ENCODE data around the gene ADAMTS2.

Gene ADAMTS2

GRCh38 chr5:179194201-179194910, 150.9 kb downstream of the ADAMTS2 start:
- Histone ChIP-seq H3K27ac (no peak overlapping the region), H3K4me3 (no peak overlapping the region), H3K36me3 (ENCODE audit: insufficient read depth, low read length) (no peaks in the 10 kb centered on the region), H3K9me3 (ENCODE audit: low read depth, low read length) (no peaks in the 10 kb centered on the region), H3K9ac (ENCODE audit: insufficient read length) (no peak overlapping the region)
- TF ChIP-seq FOXP2 (optimal IDR thresholded peaks at IDR 0.05; ENCODE audit: control extremely low read depth, extremely low read length, insufficient read depth): no peak
- no peak for TF ChIP-seq POLR2AphosphoS5 (IDR thresholded peaks at IDR 0.05; ENCODE audit: borderline replicate concordance, low read depth, low read length)
- TF ChIP-seq EZH2 (IDR thresholded peaks at IDR 0.05): no peak
- DNase-seq (ENCODE audit: low read depth, low spot score): no peak

- H3K4me3 ChIP-seq: no peak overlapping the region
- TF ChIP-seq POLR2AphosphoS5 (IDR thresholded peaks at IDR 0.05; ENCODE audit: borderline replicate concordance, low read depth, low read length) (no peak), FOXP2 (optimal IDR thresholded peaks at IDR 0.05; ENCODE audit: control extremely low read depth, extremely low read length, insufficient read depth) (no peak), EZH2 (IDR thresholded peaks at IDR 0.05) (no peak)
- no peaks in the 10 kb centered on the region for H3K9me3 ChIP-seq (ENCODE audit: low read depth, low read length)
- no peaks in the 10 kb centered on the region for H3K36me3 ChIP-seq (ENCODE audit: insufficient read depth, low read length)
- no peak for DNase-seq (ENCODE audit: low read depth, low spot score)
- H3K27ac ChIP-seq: no peak overlapping the region
- H3K9ac ChIP-seq (ENCODE audit: insufficient read length): no peak overlapping the region
These were observed 151.5 kb downstream of the ADAMTS2 start for GRCh38 chr5:179193746-179194145.

DNA sequence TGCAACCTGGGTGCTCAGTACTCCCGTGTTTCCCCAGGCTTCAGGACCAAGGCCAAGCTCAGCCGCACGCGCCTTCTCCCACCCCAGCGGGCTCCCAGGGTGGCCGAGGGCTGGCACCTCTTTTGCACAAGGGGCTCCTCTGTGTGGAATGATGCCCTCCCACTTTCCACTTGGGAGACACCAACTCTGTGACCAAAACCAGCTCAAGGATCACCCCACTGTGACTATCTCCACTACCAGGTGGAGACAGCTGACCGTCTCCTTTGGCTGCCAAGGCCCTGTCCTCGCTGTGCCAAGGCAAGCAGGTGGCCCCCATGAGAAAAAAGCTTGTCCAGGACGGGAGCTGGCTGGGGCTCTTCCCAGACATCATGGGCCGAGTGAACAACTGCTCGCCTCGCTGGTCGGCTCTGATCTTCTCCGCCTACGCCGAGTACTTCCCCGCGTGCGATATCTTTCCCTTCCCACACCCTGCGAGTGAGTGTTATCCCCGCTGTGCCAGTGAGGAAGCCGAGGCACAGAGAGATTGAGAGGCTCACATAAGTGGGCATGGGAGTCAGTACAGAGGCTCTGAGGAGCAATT, 152.3 kb downstream of the ADAMTS2 start:
- no peak overlapping the region for H3K27ac ChIP-seq
- no peak for DNase-seq (ENCODE audit: low read depth, low spot score)
- TF ChIP-seq FOXP2 (optimal IDR thresholded peaks at IDR 0.05; ENCODE audit: control extremely low read depth, extremely low read length, insufficient read depth) (no peak), POLR2AphosphoS5 (IDR thresholded peaks at IDR 0.05; ENCODE audit: borderline replicate concordance, low read depth, low read length) (no peak), EZH2 (IDR thresholded peaks at IDR 0.05) (no peak)
- no peaks in the 10 kb centered on the region for H3K36me3 ChIP-seq (ENCODE audit: insufficient read depth, low read length)
- no peak overlapping the region for H3K4me3 ChIP-seq
- H3K9ac ChIP-seq (ENCODE audit: insufficient read length): no peak overlapping the region
- no peaks in the 10 kb centered on the region for H3K9me3 ChIP-seq (ENCODE audit: low read depth, low read length)

DNA sequence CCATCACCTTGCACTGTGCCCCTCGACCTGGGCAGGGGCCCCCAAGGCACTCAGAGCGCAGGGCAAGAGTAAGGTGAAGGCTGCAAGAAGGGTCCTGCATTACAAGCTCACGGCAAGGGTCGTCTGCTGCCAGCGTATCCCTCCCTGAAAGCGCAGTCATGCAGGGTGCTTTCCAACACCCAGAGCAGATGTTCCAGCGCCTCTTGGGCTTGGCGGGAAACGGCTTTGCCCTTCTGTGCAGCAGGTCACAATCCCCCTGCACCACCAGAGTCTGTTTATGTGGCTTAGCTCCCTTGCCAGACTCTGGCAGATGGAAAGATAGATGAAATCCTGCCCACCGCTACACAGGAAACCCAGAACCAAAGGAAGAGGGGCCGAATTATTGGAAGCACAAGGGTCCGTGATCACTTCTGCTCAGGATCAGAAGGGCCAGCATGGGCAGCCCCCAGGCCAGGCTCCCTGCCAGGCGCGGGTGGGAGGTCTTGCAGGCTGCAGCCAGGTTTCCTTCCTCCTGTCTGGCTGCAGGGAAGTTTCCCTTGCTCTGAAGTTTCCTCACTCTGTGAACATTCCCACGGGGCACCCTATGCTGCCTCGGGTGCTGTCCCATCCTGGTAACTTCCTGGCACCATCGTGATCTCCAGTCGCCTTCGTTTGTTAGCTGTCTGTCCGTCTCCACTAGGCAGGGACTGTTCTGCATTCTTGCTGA, 152.9 kb downstream of the ADAMTS2 start:
- no peak for DNase-seq (ENCODE audit: low read depth, low spot score)
- H3K27ac ChIP-seq: no peak overlapping the region

GRCh38 chr5:179191506-179192184, 153.6 kb downstream of the ADAMTS2 start:
- Histone ChIP-seq H3K9ac (ENCODE audit: insufficient read length) (no peak overlapping the region), H3K36me3 (ENCODE audit: insufficient read depth, low read length) (no peaks in the 10 kb centered on the region), H3K4me3 (no peak overlapping the region), H3K9me3 (ENCODE audit: low read depth, low read length) (no peaks in the 10 kb centered on the region), H3K27ac (no peak overlapping the region)
- DNase-seq (ENCODE audit: low read depth, low spot score): no peak
- TF ChIP-seq EZH2 (IDR thresholded peaks at IDR 0.05) (no peak), POLR2AphosphoS5 (IDR thresholded peaks at IDR 0.05; ENCODE audit: borderline replicate concordance, low read depth, low read length) (no peak), FOXP2 (optimal IDR thresholded peaks at IDR 0.05; ENCODE audit: control extremely low read depth, extremely low read length, insufficient read depth) (no peak)

More for the DNA sequence above, 152.9 kb downstream of the ADAMTS2 start:
- H3K4me3 ChIP-seq: no peak overlapping the region
- no peaks in the 10 kb centered on the region for H3K36me3 ChIP-seq (ENCODE audit: insufficient read depth, low read length)
- TF ChIP-seq EZH2 (IDR thresholded peaks at IDR 0.05) (no peak), FOXP2 (optimal IDR thresholded peaks at IDR 0.05; ENCODE audit: control extremely low read depth, extremely low read length, insufficient read depth) (no peak), POLR2AphosphoS5 (IDR thresholded peaks at IDR 0.05; ENCODE audit: borderline replicate concordance, low read depth, low read length) (no peak)
- no peak overlapping the region for H3K9ac ChIP-seq (ENCODE audit: insufficient read length)
- no peaks in the 10 kb centered on the region for H3K9me3 ChIP-seq (ENCODE audit: low read depth, low read length)

DNA sequence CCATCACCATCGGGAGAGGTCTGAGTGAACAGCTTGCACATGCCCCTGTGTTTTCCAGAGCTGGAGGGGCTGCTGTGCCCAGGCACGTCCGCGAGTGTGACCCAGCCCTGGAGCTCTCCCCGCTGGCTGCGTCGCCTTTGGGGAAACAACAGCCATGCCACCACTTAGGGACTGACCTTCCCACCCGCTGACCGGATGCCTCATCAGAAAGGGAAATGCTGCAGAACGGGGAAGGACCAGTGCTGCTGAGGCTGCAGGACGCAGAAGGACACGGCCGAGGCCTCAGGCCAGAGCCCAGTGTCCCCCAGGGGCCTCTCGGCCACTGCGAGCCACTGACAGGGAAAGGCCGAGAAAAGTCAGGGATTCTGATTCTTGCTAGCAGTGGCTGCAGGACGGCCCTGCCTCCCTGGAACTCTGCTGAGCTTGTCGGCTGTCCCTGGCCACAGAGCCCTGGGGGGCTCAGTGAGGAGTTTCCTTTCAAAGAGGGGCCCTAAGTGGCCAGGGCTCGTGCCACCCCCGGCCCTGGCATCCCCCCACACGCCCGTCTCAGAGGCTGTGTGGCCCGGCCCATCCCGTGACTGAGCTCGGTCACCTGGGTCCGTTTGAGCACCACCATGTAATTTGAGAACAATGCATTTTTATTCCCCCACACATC, 154.3 kb downstream of the ADAMTS2 start:
- no peaks in the 10 kb centered on the region for H3K9me3 ChIP-seq (ENCODE audit: low read depth, low read length)
- H3K27ac ChIP-seq: no peak overlapping the region
- no peaks in the 10 kb centered on the region for H3K36me3 ChIP-seq (ENCODE audit: insufficient read depth, low read length)
- H3K4me3 ChIP-seq: no peak overlapping the region
- no peak overlapping the region for H3K9ac ChIP-seq (ENCODE audit: insufficient read length)
- no peak for DNase-seq (ENCODE audit: low read depth, low spot score)
- TF ChIP-seq FOXP2 (optimal IDR thresholded peaks at IDR 0.05; ENCODE audit: control extremely low read depth, extremely low read length, insufficient read depth) (no peak), EZH2 (IDR thresholded peaks at IDR 0.05) (no peak), POLR2AphosphoS5 (IDR thresholded peaks at IDR 0.05; ENCODE audit: borderline replicate concordance, low read depth, low read length) (no peak)

GRCh38 chr5:179188636-179189035, 156.6 kb downstream of the ADAMTS2 start:
- Histone ChIP-seq H3K4me3 (no peak overlapping the region), H3K9ac (ENCODE audit: insufficient read length) (no peak overlapping the region), H3K9me3 (ENCODE audit: low read depth, low read length) (no peaks in the 10 kb centered on the region), H3K36me3 (ENCODE audit: insufficient read depth, low read length) (no peaks in the 10 kb centered on the region), H3K27ac (no peak overlapping the region)
- TF ChIP-seq EZH2 (IDR thresholded peaks at IDR 0.05): no peak
- TF ChIP-seq FOXP2 (optimal IDR thresholded peaks at IDR 0.05; ENCODE audit: control extremely low read depth, extremely low read length, insufficient read depth): no peak
- no peak for TF ChIP-seq POLR2AphosphoS5 (IDR thresholded peaks at IDR 0.05; ENCODE audit: borderline replicate concordance, low read depth, low read length)
- DNase-seq (ENCODE audit: low read depth, low spot score): no peak
